Lower lobe of right lung (tissue), 2 donors: ENCODE results near the gene HERPUD2. TPM values are rescaled to one million over a fixed set of nuclear protein-coding genes. Genes with fewer than 3 reads are reported as not detected.

ENCODE experiments used
- ATAC-seq, 2 donors: fragments of 200-7000 bp; cut with Tn5 transposase; one replicate each; pipeline ENCODE4 v1.9.1; 2020 to 2022; ENCODE audit warnings: mild to moderate bottlenecking in 2 of 2, moderate library complexity in 2 of 2
- DNase-seq: peaks from one replicate; pipeline ENCODE4 v3.0.0-alpha.2; 2020
- H3K27ac ChIP-seq: fragments of 200-600 bp; one replicate; pipeline ENCODE4 v1.8.0; 2022
- H3K27me3 ChIP-seq: fragments of 200-600 bp; one replicate; pipeline ENCODE4 v1.8.0; 2022; ENCODE audit warnings: low read depth
- H3K36me3 ChIP-seq: fragments of 200-600 bp; one replicate; pipeline ENCODE4 v1.8.0; 2022; ENCODE audit warnings: mild to moderate bottlenecking
- H3K4me1 ChIP-seq: fragments of 200-600 bp; one replicate; pipeline ENCODE4 v1.8.0; 2022
- H3K4me3 ChIP-seq: fragments of 200-600 bp; one replicate; pipeline ENCODE4 v1.8.0; 2022; ENCODE audit warnings: mild to moderate bottlenecking
- H3K9me3 ChIP-seq: fragments of 200-600 bp; one replicate; pipeline ENCODE4 v1.8.0; 2022
- CTCF ChIP-seq: fragments of 200-600 bp; IDR thresholded peaks from one replicate; pipeline ENCODE4 v1.8.0; 2022; ENCODE audit warnings: antibody characterized with exemption, mild to moderate bottlenecking
- intact Hi-C: fragments of 100-400 bp; cut with DNase I; formaldehyde crosslinking; loops from one replicate; pipeline ENCODE4 v1.11.0; 2022
- total RNA-seq: library from RNA; stranded (reverse); fragmentation: NEBNext Ultra II Directional; extraction: Animal tissue kit (Norgen Biotek cat#: 25700); gene quantifications from one replicate; pipeline ENCODE4 v1.2.1, GENCODE V29; 2021
- donor health status: DM: no; HTN: yes; CAD: no; lungs with severe emphysema.

The HERPUD2 gene
- total RNA-seq, 1 donor from 2014 or later, result 40.0 TPM

GRCh38 chr7:35714862-35715261, 19.9 kb upstream of the HERPUD2 start:
- intact Hi-C loops, result loop anchor here (5.0 kb wide), 1 partner anchor 192 kb away; no protein-coding TSS in a partner anchor

GRCh38 chr7:35714407-35714806, 19.5 kb upstream of the HERPUD2 start:
- no peak overlapping the region for H3K27ac ChIP-seq
- intact Hi-C loops, result loop anchor here (5.0 kb wide), 1 partner anchor 193 kb away; no protein-coding TSS in a partner anchor
- DNase-seq, result no peak
- H3K4me1 ChIP-seq, result peaks cover 14% of the 10 kb centered on the region
- TF ChIP-seq CTCF, result no peak
- no peak overlapping the region for H3K4me3 ChIP-seq
- no peaks in the 10 kb centered on the region for H3K36me3 ChIP-seq
- no peak for ATAC-seq
- no peaks in the 10 kb centered on the region for H3K9me3 ChIP-seq
- no peaks in the 10 kb centered on the region for H3K27me3 ChIP-seq

More at GRCh38 chr7:35714862-35715261, 19.9 kb upstream of the HERPUD2 start:
- Histone ChIP-seq H3K27ac (no peak overlapping the region), H3K9me3 (no peaks in the 10 kb centered on the region), H3K27me3 (no peaks in the 10 kb centered on the region), H3K36me3 (no peaks in the 10 kb centered on the region), H3K4me3 (no peak overlapping the region), H3K4me1 (peaks cover 10% of the 10 kb centered on the region)
- no peak for DNase-seq
- ATAC-seq, result no peak
- no peak for TF ChIP-seq CTCF

GRCh38 chr7:35712563-35713226, 17.8 kb upstream of the HERPUD2 start:
- H3K9me3 ChIP-seq, result no peaks in the 10 kb centered on the region
- intact Hi-C loops, result loop anchor here (5.0 kb wide), 1 partner anchor 195 kb away; no protein-coding TSS in a partner anchor

GRCh38 chr7:35707422-35707821, 12.5 kb upstream of the HERPUD2 start:
- DNase-seq, result no peak
- no peaks in the 10 kb centered on the region for H3K36me3 ChIP-seq
- no peak for ATAC-seq
- intact Hi-C loops, result no loop called here
- H3K4me3 ChIP-seq, result no peak overlapping the region
- H3K4me1 ChIP-seq, result peaks cover 6% of the 10 kb centered on the region
- H3K27ac ChIP-seq, result no peak overlapping the region
- H3K27me3 ChIP-seq, result no peaks in the 10 kb centered on the region
- no peaks in the 10 kb centered on the region for H3K9me3 ChIP-seq
- no peak for TF ChIP-seq CTCF

More at GRCh38 chr7:35712563-35713226, 17.8 kb upstream of the HERPUD2 start:
- TF ChIP-seq CTCF, result no peak
- Histone ChIP-seq H3K27ac (no peak overlapping the region), H3K4me3 (no peak overlapping the region), H3K36me3 (no peaks in the 10 kb centered on the region), H3K4me1 (peaks cover 14% of the 10 kb centered on the region), H3K27me3 (no peaks in the 10 kb centered on the region)
- no peak for ATAC-seq
- DNase-seq, result no peak

- DNase-seq (no peak), ATAC-seq (no peak)
- no peak overlapping the region for H3K27ac ChIP-seq
- no peaks in the 10 kb centered on the region for H3K36me3 ChIP-seq
- H3K4me3 ChIP-seq, result no peak overlapping the region
- intact Hi-C loops, result no loop called here
- H3K27me3 ChIP-seq, result no peaks in the 10 kb centered on the region
- peaks cover 6% of the 10 kb centered on the region for H3K4me1 ChIP-seq
- TF ChIP-seq CTCF, result no peak
- H3K9me3 ChIP-seq, result no peaks in the 10 kb centered on the region
Observed at GRCh38 chr7:35705932-35706461, 11.1 kb upstream of the HERPUD2 start.
